ENCODE results near the gene GPC6. TPM values are rescaled to one million over a fixed set of nuclear protein-coding genes. Genes with fewer than 3 reads are reported as not detected.

The GPC6 gene
- total and polyA plus RNA-seq, 12 donors, result 0.15 to 5.4 (median 2.5) TPM

- no peaks in the 10 kb centered on the region for H3K27me3 ChIP-seq
- ATAC-seq (no peak), DNase-seq (no peak)
- H3K4me3 ChIP-seq, result no peak overlapping the region
- no peaks in the 10 kb centered on the region for H3K36me3 ChIP-seq
- WGBS, 2 donors, result 66 to 84% methylated on average over 2 of the region's 2 CpGs
- no peak for TF ChIP-seq CTCF (IDR thresholded peaks at IDR 0.05)
- intact Hi-C loops (cut with DNase I), result no loop called here
- no peaks in the 10 kb centered on the region for H3K4me1 ChIP-seq
- H3K9me3 ChIP-seq, result no peaks in the 10 kb centered on the region
- no peak overlapping the region for H3K27ac ChIP-seq
Measured at GRCh38 chr13:93670866-93671265, 444.3 kb downstream of the GPC6 start.

GRCh38 chr13:93672996-93673395 lies 446.4 kb downstream of the GPC6 start:
- Histone ChIP-seq H3K9me3 (no peaks in the 10 kb centered on the region), H3K4me3 (no peak overlapping the region), H3K36me3 (no peaks in the 10 kb centered on the region), H3K27ac (no peak overlapping the region), H3K27me3 (no peaks in the 10 kb centered on the region), H3K4me1 (no peaks in the 10 kb centered on the region)
- ATAC-seq (no peak), DNase-seq (no peak)
- no peak for TF ChIP-seq CTCF (IDR thresholded peaks at IDR 0.05)
- 68 to 92% methylated on average over 1 of the region's 1 CpG for WGBS, 2 donors
- intact Hi-C loops (cut with DNase I), result no loop called here

- Histone ChIP-seq H3K27me3 (no peaks in the 10 kb centered on the region), H3K27ac (no peak overlapping the region), H3K4me3 (no peak overlapping the region), H3K4me1 (no peaks in the 10 kb centered on the region), H3K36me3 (no peaks in the 10 kb centered on the region), H3K9me3 (no peaks in the 10 kb centered on the region)
- intact Hi-C loops (cut with DNase I), result no loop called here
- WGBS, 2 donors, result 81 to 84% methylated on average over 3 of the region's 3 CpGs
- ATAC-seq, result no peak
- no peak for TF ChIP-seq CTCF (IDR thresholded peaks at IDR 0.05)
- DNase-seq, result no peak
Measured at GRCh38 chr13:93673885-93674284, 447.3 kb downstream of the GPC6 start.

GRCh38 chr13:93674337-93674755 lies 447.7 kb downstream of the GPC6 start:
- intact Hi-C loops (cut with DNase I), result no loop called here
- no peak for TF ChIP-seq CTCF (IDR thresholded peaks at IDR 0.05)
- Histone ChIP-seq H3K27ac (no peak overlapping the region), H3K4me3 (no peak overlapping the region), H3K9me3 (no peaks in the 10 kb centered on the region), H3K4me1 (no peaks in the 10 kb centered on the region), H3K36me3 (no peaks in the 10 kb centered on the region), H3K27me3 (no peaks in the 10 kb centered on the region)
- ATAC-seq (no peak), DNase-seq (no peak)
- WGBS, 2 donors, result 55 to 59% methylated on average over 3 of the region's 3 CpGs

GRCh38 chr13:93680329-93680728 lies 453.7 kb downstream of the GPC6 start:
- Histone ChIP-seq H3K4me1 (no peaks in the 10 kb centered on the region), H3K27ac (no peak overlapping the region), H3K27me3 (no peaks in the 10 kb centered on the region), H3K9me3 (no peaks in the 10 kb centered on the region), H3K36me3 (no peaks in the 10 kb centered on the region), H3K4me3 (no peak overlapping the region)
- DNase-seq (no peak), ATAC-seq (no peak)
- intact Hi-C loops (cut with DNase I), result no loop called here
- TF ChIP-seq CTCF (IDR thresholded peaks at IDR 0.05), result no peak
- 84 to 89% methylated on average over 2 of the region's 2 CpGs for WGBS, 2 donors

Data from heart right ventricle (tissue), 16 donors.